GM12865 (cell line): ENCODE measurements around the gene NCBP2L.

Experiments
- DNase-seq: peaks from one replicate; pipeline ENCODE4 v3.0.0; 2010; ENCODE audit warnings: low read depth
- H3K4me3 ChIP-seq: 2 replicates; pipeline ENCODE4 v1.5.1; 2011; ENCODE audit warnings: mild to moderate bottlenecking, low read depth, low read length, control low read depth
- TF ChIP-seq, protein P1 (sequence below): IDR thresholded peaks from 2 replicates; pipeline ENCODE4 v1.5.1; 2011; ENCODE audit warnings: low read length, control low read depth, low read depth, inconsistent platforms; ENCODE audit not compliant: insufficient read depth; ENCODE audit errors: missing control alignments

Gene NCBP2L

DNA sequence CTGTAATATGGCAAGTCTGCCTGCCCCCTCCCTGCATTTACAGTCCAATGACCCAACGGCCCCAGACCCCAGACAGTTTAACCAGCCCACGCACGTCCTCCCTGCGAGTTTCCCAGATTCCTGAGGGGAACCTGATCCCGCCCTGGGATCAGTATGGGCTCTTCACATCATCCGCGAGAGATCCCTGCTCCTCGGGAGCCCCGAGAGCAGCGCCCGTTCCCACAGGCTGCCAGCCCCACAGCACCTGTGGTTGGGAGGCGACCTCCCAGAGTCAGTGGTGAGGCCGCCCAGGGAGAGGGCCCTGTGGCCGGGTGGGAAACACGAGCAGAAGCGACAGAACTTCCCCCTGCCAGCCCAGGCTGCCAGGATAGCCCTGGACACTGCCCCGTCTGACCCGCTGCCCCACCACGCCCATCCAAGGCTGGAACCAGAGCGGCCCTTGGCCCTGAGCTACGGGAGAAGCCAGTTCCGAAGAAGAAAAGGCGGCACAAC, 34.8 kb upstream of the NCBP2L start:
- no peak for DNase-seq
- no peak overlapping the region for H3K4me3 ChIP-seq
- TF ChIP-seq, protein P1, sequence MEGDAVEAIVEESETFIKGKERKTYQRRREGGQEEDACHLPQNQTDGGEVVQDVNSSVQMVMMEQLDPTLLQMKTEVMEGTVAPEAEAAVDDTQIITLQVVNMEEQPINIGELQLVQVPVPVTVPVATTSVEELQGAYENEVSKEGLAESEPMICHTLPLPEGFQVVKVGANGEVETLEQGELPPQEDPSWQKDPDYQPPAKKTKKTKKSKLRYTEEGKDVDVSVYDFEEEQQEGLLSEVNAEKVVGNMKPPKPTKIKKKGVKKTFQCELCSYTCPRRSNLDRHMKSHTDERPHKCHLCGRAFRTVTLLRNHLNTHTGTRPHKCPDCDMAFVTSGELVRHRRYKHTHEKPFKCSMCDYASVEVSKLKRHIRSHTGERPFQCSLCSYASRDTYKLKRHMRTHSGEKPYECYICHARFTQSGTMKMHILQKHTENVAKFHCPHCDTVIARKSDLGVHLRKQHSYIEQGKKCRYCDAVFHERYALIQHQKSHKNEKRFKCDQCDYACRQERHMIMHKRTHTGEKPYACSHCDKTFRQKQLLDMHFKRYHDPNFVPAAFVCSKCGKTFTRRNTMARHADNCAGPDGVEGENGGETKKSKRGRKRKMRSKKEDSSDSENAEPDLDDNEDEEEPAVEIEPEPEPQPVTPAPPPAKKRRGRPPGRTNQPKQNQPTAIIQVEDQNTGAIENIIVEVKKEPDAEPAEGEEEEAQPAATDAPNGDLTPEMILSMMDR, result no peak

DNA sequence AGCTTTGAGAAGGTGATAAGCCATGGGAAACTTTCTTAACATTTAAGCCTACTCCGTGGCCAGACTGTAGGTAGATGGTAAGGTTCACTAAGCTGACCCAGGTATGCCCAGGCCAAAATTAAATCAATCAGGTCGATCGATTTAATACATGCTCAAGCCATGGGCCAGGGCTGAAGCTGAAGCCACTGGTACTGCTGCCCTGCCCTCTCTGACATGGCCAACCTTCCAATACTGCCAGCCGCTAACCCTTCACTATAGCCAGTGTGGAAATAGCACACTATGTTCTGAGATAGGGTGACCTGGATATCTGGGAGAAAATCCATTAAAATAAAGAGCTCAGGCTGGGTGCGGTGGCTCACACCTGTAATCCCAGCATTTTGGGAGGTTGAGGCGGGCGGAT, 33.5 kb upstream of the NCBP2L start:
- no peak for DNase-seq
- TF ChIP-seq, protein P1, result no peak
- H3K4me3 ChIP-seq, result no peak overlapping the region

DNA sequence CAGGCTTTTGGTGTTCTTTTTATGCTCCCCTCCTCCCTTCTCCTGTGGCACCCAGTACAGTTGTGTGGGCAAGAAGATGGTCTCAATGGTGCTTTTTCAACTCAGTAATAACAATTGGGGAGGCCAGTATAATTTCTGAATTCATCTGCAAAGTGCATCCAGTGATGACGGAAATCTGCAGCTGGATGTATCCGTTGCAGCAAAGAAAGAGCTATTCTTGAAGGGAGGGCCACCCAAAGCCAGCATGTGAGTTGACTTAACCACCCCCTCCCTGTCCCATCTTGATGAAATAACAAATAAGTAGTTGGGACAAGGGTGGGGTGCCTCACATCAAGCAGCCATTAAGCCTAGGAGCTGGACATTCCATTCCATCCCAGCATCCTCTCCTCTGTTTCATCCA, 32.7 kb upstream of the NCBP2L start:
- no peak overlapping the region for H3K4me3 ChIP-seq
- DNase-seq, result no peak
- TF ChIP-seq, protein P1, result no peak

DNA sequence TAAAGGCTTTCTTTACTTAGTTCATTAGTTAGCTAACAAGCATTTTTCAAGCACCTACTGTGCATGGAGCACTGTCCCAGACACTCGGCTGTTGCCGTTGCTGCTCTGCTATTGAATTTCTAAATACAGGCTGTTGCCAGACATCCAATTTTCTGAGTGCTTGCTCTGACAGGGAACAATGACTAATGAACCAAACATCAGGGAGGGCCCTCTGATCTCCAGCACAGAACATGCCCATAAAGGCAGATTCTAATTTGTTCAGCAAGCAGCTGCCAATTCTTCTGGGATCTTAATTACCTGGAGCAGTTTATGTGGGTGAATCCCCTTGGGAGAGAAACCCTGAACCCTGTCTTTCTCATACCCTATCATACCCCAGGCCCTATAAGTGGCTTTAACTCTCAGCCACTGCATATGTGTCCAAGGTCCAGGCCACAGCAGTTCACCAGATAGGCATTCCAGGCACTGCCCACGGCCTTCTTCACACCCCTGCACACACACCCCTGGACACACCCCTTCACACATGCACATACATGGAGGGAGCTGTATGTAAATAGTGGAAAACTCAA, 29.9 kb upstream of the NCBP2L start:
- no peak for DNase-seq
- no peak overlapping the region for H3K4me3 ChIP-seq
- TF ChIP-seq, protein P1, result no peak

DNA sequence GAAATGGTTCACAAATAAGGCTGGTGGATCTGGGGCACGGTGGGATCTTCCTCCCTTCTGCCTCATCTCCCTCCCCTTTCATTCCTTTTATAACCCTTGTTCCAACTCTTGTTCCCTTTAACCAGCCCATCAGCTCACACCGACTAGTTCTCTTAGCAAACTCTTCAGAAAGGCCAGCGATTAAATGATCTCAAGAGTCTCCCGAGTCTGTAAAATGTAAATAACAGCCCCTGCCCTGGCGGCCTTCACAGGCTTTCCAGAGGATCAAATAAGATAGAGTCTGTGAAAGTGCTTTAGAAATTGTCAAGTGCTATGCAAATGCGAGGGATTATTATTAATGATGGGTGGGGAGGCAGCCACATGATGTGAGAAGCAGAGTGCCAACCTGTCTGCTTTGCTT, 29.0 kb upstream of the NCBP2L start:
- H3K4me3 ChIP-seq, result no peak overlapping the region
- TF ChIP-seq, protein P1, result no peak
- no peak for DNase-seq

DNA sequence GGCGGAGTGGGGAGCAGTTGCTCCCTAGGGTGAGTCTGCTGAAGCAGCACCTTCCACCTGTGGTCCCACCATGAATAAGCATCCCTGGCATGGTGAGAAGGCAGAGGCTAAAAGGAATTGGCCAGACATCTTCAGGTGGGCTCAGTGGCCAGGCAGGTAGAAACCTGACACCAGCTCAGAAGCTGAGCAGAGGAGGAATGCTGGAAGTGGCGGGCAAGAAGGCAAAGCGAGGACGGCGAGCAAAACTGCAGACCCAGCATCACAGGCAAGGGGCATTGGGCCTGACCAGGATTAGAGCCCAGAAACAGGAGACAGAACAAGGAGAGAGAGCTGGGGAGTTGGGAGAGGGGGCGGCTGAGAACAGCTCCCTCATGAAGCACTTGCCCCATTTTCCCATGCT, 27.3 kb upstream of the NCBP2L start:
- no peak overlapping the region for H3K4me3 ChIP-seq
- DNase-seq, result no peak
- TF ChIP-seq, protein P1, result no peak

DNA sequence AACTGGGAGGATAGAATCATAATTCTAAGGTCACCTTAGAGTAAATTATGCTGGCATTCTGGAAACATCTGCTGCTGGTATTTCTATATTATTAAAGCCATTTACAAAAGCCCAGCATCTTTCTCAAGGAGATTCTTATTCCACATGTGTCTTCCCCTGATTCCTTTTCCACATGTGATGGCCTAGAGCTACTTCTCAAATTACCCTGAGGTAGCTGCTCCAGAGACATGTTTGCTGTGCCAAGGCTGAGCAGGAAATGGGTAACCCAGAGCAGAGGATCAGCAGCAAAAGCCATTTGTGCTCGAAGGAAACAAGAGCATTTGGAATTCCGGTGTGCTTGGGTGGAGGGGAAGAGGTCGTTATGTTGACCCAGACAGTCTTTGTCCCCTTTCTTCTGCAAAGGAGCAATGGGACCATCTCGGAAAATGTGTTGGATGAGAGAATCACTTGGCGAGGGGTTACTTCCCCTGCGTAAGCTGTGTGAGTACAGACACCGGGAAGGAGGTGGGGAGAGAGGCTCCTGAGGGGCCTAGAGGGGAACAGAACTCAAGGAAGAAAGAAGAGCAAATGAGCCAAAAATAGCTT, 26.6 kb upstream of the NCBP2L start:
- DNase-seq, result no peak
- no peak overlapping the region for H3K4me3 ChIP-seq
- TF ChIP-seq, protein P1, result no peak
